SK-N-SH treated with all-trans-retinoic acid at 6 μM for 48 hours (cell line): ENCODE data around the gene DDA1.

Experiments
- ATAC-seq: fragments of 200-7000 bp; cut with Tn5 transposase; 3 replicates; pipeline ENCODE4 v1.9.1; 2020; ENCODE audit warnings: mild to moderate bottlenecking, moderate library complexity
- ARNTL ChIP-seq: fragments of 450-650 bp; formaldehyde crosslinking; IDR thresholded peaks from 2 replicates; pipeline ENCODE4 v1.5.0; 2020; ENCODE audit warnings: low read depth, mild to moderate bottlenecking, moderate library complexity, borderline replicate concordance
- BACH2 ChIP-seq: fragments of 250-450 bp; sonication (Bioruptor Pico); IDR thresholded peaks from 2 replicates; pipeline ENCODE4 v1.9.0; 2021; ENCODE audit warnings: mild to moderate bottlenecking, borderline replicate concordance
- CREB5 ChIP-seq: fragments of 250-450 bp; sonication (Bioruptor Pico); IDR thresholded peaks from 2 replicates; pipeline ENCODE4 v1.5.1; 2020; ENCODE audit warnings: low read depth, mild to moderate bottlenecking, moderate library complexity
- CSDC2 ChIP-seq: fragments of 250-450 bp; sonication (Bioruptor Pico); IDR thresholded peaks from 2 replicates; pipeline ENCODE4 v1.5.0; 2020; ENCODE audit warnings: mild to moderate bottlenecking, moderate library complexity
- CSRNP3 ChIP-seq: fragments of 250-450 bp; sonication (Bioruptor Pico); IDR thresholded peaks from 2 replicates; pipeline ENCODE4 v1.5.1; 2021; ENCODE audit warnings: mild to moderate bottlenecking, moderate library complexity
- ESRRG ChIP-seq: fragments of 250-450 bp; sonication (Bioruptor Pico); IDR thresholded peaks from 2 replicates; pipeline ENCODE4 v1.6.1; 2021; ENCODE audit warnings: mild to moderate bottlenecking
- GLIS3 ChIP-seq: fragments of 250-450 bp; sonication (Bioruptor Pico); IDR thresholded peaks from 2 replicates; pipeline ENCODE4 v1.5.0; 2020; ENCODE audit warnings: mild to moderate bottlenecking, moderate library complexity
- ISL1 ChIP-seq: fragments of 250-450 bp; sonication (Bioruptor Pico); IDR thresholded peaks from 2 replicates; pipeline ENCODE4 v2.1.2; 2022; ENCODE audit warnings: mild to moderate bottlenecking, moderate library complexity
- OSR1 ChIP-seq: fragments of 250-450 bp; sonication (Bioruptor Pico); IDR thresholded peaks from 2 replicates; pipeline ENCODE4 v1.8.0; 2022; ENCODE audit warnings: moderate library complexity, mild to moderate bottlenecking, inconsistent platforms
- PATZ1 ChIP-seq: fragments of 250-450 bp; sonication (Bioruptor Pico); IDR thresholded peaks from 2 replicates; pipeline ENCODE4 v1.8.0; 2020; ENCODE audit warnings: mild to moderate bottlenecking, moderate library complexity, borderline replicate concordance
- PPARA ChIP-seq: fragments of 250-450 bp; sonication (Bioruptor Pico); IDR thresholded peaks from 2 replicates; pipeline ENCODE4 v1.5.0; 2020; ENCODE audit warnings: mild to moderate bottlenecking, borderline replicate concordance
- RARB ChIP-seq: fragments of 250-450 bp; sonication (Bioruptor Pico); IDR thresholded peaks from 2 replicates; pipeline ENCODE4 v1.8.0; 2021; ENCODE audit warnings: mild to moderate bottlenecking, moderate library complexity
- SNAI2 ChIP-seq: fragments of 250-450 bp; sonication (Bioruptor Pico); IDR thresholded peaks from 2 replicates; pipeline ENCODE4 v1.5.0; 2020; ENCODE audit warnings: mild to moderate bottlenecking, moderate library complexity
- TCF4 ChIP-seq: fragments of 250-450 bp; sonication (Bioruptor Pico); IDR thresholded peaks from 2 replicates; pipeline ENCODE4 v1.8.0; 2021; ENCODE audit warnings: mild to moderate bottlenecking, moderate library complexity, borderline replicate concordance
- TOX ChIP-seq: fragments of 250-450 bp; sonication (Bioruptor Pico); IDR thresholded peaks from 2 replicates; pipeline ENCODE4 v1.8.0; 2021; ENCODE audit warnings: mild to moderate bottlenecking, moderate library complexity, borderline replicate concordance
- TSHZ2 ChIP-seq: fragments of 250-450 bp; sonication (Bioruptor Pico); IDR thresholded peaks from 2 replicates; pipeline ENCODE4 v1.5.0; 2020; ENCODE audit warnings: mild to moderate bottlenecking, moderate library complexity
- ZC3H10 ChIP-seq: fragments of 250-450 bp; sonication (Bioruptor Pico); IDR thresholded peaks from 2 replicates; pipeline ENCODE4 v1.5.1; 2021; ENCODE audit warnings: mild to moderate bottlenecking, moderate library complexity
- ZFP3 ChIP-seq: fragments of 250-450 bp; sonication (Bioruptor Pico); IDR thresholded peaks from 2 replicates; pipeline ENCODE4 v1.5.0; 2020; ENCODE audit warnings: mild to moderate bottlenecking, moderate library complexity
- ZFP30 ChIP-seq: fragments of 450-650 bp; formaldehyde crosslinking; IDR thresholded peaks from 2 replicates; pipeline ENCODE4 v1.5.0; 2022; ENCODE audit warnings: mild to moderate bottlenecking, moderate library complexity
- ZNF70 ChIP-seq: fragments of 450-650 bp; formaldehyde crosslinking; IDR thresholded peaks from 2 replicates; pipeline ENCODE4 v1.5.0; 2020; ENCODE audit warnings: mild to moderate bottlenecking, moderate library complexity
- ZNF8 ChIP-seq: fragments of 450-650 bp; formaldehyde crosslinking; IDR thresholded peaks from 2 replicates; pipeline ENCODE4 v1.5.0; 2020; ENCODE audit warnings: mild to moderate bottlenecking, moderate library complexity
- TF ChIP-seq, protein P1 (sequence below): fragments of 250-450 bp; sonication (Bioruptor Pico); IDR thresholded peaks from 2 replicates; pipeline ENCODE4 v1.8.0; 2021; ENCODE audit warnings: low read depth, mild to moderate bottlenecking, moderate library complexity, borderline replicate concordance

The DDA1 gene

DNA sequence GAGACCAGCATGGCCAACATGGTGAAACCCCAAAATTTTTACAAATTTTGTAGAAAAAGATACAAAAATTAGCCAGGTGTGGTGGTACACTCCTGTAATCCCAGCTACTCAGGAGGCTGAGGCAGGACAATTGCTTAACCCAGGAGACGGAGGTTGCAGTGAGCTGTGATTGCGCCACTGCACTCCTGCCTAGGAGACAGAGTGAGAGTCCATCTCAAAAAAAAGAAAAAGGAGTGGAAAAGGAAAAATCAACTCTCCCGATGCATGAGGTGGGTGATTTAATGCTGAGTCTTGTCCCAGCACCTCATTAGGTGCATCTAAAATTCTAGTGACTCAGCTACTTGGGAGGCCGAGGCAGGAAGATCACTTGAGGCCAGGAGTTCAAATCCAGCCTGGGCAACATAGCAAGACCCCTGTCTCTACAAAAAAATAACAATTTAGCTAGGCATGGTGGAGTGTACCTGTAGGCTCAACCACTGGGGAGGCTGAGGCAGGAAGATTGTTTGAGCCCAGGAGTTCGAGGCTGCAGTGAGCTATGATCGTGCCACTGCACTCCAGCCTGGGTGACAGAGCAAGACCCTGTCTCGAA, 47.8 kb downstream of the DDA1 start:
- ATAC-seq, result no peak
- no peak for TF ChIP-seq ARNTL (CRISPR knock-in tag)
- no peak for TF ChIP-seq ZFP3 (CRISPR knock-in tag)
- TF ChIP-seq CREB5 (CRISPR knock-in tag), result no peak
- no peak for TF ChIP-seq SNAI2 (CRISPR knock-in tag)
- TF ChIP-seq ZFP30 (CRISPR knock-in tag), result no peak
- TF ChIP-seq GLIS3 (CRISPR knock-in tag), result no peak
- TF ChIP-seq, all 23 proteins: peak for 0

DNA sequence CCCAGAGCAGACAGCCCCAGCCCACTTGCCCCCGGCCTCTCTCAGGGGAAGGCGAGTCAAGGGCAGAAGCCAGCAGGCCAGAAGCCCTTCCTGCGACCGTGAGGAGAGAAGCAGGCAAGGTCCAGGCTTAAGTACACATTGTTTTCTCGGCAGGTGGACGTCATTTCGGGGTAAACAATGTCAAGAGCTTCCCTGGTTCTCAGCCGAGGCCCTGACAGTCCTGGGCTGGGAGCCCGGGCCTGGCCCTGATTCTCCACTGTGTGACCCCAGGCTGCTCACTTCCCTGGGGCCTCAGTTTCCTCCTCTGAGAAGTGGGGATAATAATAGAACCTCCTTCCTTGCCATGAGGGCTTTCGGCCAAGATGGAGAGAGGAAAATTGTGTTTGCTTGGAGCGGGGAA, 48.4 kb downstream of the DDA1 start:
- TF ChIP-seq ZC3H10 (CRISPR knock-in tag), result no peak
- TF ChIP-seq ZFP3 (CRISPR knock-in tag), result no peak
- TF ChIP-seq ZNF8 (CRISPR knock-in tag), result no peak
- TF ChIP-seq SNAI2 (CRISPR knock-in tag), result no peak
- TF ChIP-seq TSHZ2 (CRISPR knock-in tag), result no peak
- TF ChIP-seq, all 23 proteins: peak for 0
- ATAC-seq, result no peak

DNA sequence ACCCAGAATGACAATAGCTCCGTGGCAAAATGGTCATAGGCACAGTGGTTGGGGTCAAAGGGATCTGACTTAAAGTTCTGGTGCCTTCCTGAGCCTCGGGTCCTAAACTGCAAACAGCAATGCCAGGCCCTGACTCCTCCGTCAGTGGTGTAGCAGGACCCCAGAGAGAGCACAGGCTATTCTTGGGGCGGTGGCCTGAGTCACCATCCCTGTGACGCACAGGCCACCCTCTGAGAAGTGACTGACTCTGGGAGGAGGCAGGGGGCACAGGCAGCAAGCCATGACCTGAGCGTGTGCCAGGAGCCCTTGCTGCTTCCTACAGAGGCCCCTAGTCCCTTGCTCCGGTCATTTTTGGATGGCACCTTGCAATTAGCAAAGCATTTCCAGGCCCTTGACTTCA, 49.0 kb downstream of the DDA1 start:
- TF ChIP-seq ISL1 (CRISPR knock-in tag) (no peak), ZFP3 (CRISPR knock-in tag) (no peak), TOX (CRISPR knock-in tag) (no peak), SNAI2 (CRISPR knock-in tag) (no peak), CSRNP3 (CRISPR knock-in tag) (no peak), PPARA (CRISPR knock-in tag) (no peak), ZNF70 (CRISPR knock-in tag) (no peak), CSDC2 (CRISPR knock-in tag) (no peak), RARB (CRISPR knock-in tag) (no peak), GLIS3 (CRISPR knock-in tag) (no peak), TCF4 (CRISPR knock-in tag) (no peak), ZNF8 (CRISPR knock-in tag) (no peak), ZC3H10 (CRISPR knock-in tag) (no peak), ZFP30 (CRISPR knock-in tag) (no peak), PATZ1 (CRISPR knock-in tag) (no peak), TSHZ2 (CRISPR knock-in tag) (no peak), BACH2 (CRISPR knock-in tag) (no peak), OSR1 (CRISPR knock-in tag) (no peak), ESRRG (CRISPR knock-in tag) (no peak)
- TF ChIP-seq, protein P1, sequence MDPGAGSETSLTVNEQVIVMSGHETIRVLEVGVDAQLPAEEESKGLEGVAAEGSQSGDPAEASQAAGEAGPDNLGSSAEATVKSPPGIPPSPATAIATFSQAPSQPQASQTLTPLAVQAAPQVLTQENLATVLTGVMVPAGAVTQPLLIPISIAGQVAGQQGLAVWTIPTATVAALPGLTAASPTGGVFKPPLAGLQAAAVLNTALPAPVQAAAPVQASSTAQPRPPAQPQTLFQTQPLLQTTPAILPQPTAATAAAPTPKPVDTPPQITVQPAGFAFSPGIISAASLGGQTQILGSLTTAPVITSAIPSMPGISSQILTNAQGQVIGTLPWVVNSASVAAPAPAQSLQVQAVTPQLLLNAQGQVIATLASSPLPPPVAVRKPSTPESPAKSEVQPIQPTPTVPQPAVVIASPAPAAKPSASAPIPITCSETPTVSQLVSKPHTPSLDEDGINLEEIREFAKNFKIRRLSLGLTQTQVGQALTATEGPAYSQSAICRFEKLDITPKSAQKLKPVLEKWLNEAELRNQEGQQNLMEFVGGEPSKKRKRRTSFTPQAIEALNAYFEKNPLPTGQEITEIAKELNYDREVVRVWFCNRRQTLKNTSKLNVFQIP, result no peak

More for the DNA sequence above, 49.0 kb downstream of the DDA1 start:
- ATAC-seq, result no peak
